Fibroblast of pulmonary artery (primary cell): ENCODE results near the gene SOCS1.
A peak's percentile ranks its signal among the peaks of the same experiment; 100 is the strongest.

Source experiments
- DNase-seq: peaks from one replicate; pipeline ENCODE4 v3.0.0-alpha.2; 2010; ENCODE audit warnings: low read depth
- H3K4me3 ChIP-seq: replicated peaks from 2 replicates; pipeline ENCODE4 v1.5.1; 2011; ENCODE audit warnings: low read depth, mild to moderate bottlenecking, control low read depth, low read length, moderate library complexity
- TF ChIP-seq, protein P1 (sequence below): IDR thresholded peaks from 2 replicates; pipeline ENCODE4 v1.5.1; 2011; ENCODE audit warnings: mild to moderate bottlenecking, control low read depth, low read length, inconsistent platforms; ENCODE audit errors: missing control alignments

SOCS1 gene

DNA sequence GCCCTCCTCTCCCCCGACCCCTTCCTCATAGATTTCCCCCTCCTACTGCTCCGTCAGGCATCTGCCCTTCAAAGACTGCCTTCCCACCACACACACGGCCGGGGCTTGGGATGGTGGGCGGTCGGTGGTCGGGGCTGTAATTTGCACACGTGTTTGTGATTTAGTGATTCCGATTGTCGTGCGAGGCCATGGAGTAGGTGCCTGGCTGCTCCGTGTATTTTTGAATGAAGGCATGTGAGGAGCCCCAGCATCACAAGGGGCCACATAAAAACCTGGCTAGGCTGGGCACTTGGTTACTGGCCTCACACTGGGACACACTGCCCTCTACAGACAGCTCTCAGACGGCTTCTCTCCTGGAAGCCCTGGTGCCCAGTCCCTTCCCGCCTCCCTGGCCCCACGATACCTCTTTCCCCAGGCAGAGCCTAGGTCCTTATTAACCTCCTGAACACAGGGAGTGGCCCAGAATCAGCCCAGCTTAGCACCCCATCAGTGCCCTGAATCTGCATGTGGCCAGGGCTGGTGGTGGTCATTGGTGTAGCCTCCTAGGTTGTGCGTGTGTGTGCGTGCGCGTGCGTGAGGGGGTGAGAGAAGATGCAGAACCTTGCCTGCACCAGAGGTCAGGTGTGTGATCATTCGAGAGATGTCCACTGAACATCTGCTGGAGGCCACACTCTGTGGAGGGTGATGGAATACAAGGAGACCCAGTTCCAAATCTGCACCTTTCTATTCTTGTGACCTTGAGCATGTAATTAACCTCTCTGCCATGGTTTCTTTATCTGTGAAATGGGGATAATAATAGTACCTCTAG lies 1.3 kb upstream of the SOCS1 start:
- DNase-seq, result peak; percentile 87
- TF ChIP-seq, protein P1, sequence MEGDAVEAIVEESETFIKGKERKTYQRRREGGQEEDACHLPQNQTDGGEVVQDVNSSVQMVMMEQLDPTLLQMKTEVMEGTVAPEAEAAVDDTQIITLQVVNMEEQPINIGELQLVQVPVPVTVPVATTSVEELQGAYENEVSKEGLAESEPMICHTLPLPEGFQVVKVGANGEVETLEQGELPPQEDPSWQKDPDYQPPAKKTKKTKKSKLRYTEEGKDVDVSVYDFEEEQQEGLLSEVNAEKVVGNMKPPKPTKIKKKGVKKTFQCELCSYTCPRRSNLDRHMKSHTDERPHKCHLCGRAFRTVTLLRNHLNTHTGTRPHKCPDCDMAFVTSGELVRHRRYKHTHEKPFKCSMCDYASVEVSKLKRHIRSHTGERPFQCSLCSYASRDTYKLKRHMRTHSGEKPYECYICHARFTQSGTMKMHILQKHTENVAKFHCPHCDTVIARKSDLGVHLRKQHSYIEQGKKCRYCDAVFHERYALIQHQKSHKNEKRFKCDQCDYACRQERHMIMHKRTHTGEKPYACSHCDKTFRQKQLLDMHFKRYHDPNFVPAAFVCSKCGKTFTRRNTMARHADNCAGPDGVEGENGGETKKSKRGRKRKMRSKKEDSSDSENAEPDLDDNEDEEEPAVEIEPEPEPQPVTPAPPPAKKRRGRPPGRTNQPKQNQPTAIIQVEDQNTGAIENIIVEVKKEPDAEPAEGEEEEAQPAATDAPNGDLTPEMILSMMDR, result peak; percentile 85
- peak overlapping the region; percentile 76 for H3K4me3 ChIP-seq

GRCh38 chr16:11256661-11257130 lies 692 bp upstream of the SOCS1 start:
- peak overlapping the region; percentile 76 for H3K4me3 ChIP-seq
- TF ChIP-seq, protein P1, result no peak
- peak; percentile 33 for DNase-seq

- DNase-seq, result peak; percentile 52
- TF ChIP-seq, protein P1, result no peak
- peak overlapping the region; percentile 80 for H3K4me3 ChIP-seq
Observed at GRCh38 chr16:11254913-11255736, 879 bp downstream of the SOCS1 start.

DNA sequence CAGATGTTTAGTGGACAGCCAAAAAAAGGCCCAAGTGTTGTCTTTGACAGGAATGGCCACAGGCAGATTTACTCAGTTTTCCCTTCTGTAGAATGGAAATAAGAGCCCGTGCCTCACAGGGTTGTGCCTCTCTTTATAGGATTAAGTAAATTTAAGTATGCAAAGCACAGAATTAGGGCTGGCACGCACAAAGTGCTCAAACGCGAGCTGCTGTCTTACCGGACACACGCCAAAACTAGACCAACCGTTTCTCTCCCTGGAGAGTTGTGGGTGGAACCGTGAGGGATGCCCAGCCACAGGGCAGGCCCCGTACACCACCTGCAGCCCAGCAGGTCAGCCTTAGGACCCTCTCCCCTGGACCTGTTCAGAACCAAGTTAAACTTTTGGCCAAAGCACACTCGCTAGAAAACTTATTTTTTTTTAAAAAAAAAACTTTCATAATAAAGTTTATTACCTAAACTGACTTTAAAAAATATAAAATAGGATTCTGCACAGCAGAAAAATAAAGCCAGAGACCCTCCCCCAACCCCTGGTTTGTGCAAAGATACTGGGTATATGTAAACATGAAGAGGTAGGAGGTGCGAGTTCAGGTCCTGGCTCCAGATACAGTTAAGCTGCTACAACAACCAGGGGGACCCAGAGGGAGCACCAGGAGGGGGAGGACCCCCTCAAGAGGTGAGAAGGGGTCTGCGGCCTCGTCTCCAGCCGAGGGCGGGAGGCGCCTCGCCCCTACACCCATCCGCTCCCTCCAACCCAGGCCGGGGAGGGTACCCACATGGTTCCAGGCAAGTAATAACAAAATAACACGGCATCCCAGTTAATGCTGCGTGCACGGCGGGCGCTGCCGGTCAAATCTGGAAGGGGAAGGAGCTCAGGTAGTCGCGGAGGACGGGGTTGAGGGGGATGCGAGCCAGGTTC lies 1.8 kb downstream of the SOCS1 start:
- TF ChIP-seq, protein P1, result no peak
- H3K4me3 ChIP-seq, result peak overlapping the region; percentile 80
- no peak for DNase-seq

DNA sequence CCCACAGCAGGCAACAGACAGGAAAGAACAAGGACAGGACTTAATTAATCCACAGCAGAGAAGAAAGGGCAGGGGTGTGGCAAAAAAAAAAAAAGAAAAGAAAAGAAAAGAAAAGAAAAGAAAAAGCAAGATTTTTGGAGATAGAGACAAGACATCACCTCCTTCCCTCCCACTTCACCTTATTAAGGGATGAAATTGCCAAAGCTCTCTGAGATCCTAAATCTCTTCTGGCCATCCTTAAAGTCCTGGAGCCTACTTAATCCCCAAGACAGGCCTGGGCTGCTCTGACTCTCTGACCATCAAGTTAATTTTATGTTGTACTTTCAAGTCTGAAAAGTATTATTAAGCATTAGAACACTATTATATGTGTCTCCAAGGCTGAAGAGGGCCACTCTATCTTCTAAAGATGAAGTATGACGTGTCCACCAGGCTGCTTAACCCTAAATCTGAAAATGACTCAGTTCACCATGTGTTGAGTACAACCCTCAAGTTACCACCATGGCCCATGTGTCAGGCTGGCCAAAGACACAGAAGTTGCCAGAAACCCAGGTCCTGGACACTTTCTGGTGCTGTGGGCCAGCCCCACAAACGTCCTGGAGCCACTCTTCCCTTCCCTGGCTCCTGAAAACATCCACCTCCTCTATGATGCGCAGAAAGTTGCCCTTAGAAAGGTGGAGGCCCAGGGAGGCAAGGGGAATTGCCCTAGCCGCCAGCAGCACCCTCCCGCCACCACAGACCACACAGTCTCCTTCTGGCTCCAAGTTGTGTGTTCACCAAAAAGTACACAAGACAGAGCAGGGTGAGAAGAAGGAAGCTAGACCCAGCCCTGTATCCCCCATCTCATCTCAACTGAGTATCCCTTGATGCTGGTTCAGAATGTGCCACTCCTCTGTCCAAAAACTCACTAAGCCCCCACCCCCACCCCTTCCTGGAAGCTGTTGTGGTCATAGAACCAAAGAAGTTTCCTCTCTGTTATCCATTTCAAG lies 2.7 kb downstream of the SOCS1 start:
- H3K4me3 ChIP-seq, result peak overlapping the region; percentile 80
- DNase-seq, result no peak
- TF ChIP-seq, protein P1, result no peak
